ENCODE data around the gene NOTCH1.
A peak's percentile ranks its signal among the peaks of the same experiment; 100 is the strongest.

The NOTCH1 gene

GRCh38 chr9:136545965-136546696 is at the start of gene NOTCH1:
Gene NOTCH1 (minus strand): TSS chr9:136546048. CDS start chr9:136545786, 262 bp downstream.
- Mint-ChIP-seq H3K27ac (peak within 1 kb of the TSS; percentile 76), H3K4me3 (peak within 1 kb of the TSS; percentile 93), H3K27me3 (no peaks in the 10 kb centered on the region), H3K4me1 (peaks cover 13% of the 10 kb centered on the region), H3K9me3 (no peaks in the 10 kb centered on the region), H3K36me3 (peaks cover 2% of the 10 kb centered on the region)
- peak; percentile 83 to 87 for DNase-seq (ENCODE audit: low spot score in 2 of 2)
- peak; percentile 74 for ATAC-seq (ENCODE audit: low read depth)

GRCh38 chr9:136594492-136594891 is 48.6 kb upstream of the NOTCH1 start:
- DNase-seq (ENCODE audit: low spot score in 2 of 2) (no peak), ATAC-seq (ENCODE audit: low read depth) (no peak)
- Mint-ChIP-seq H3K4me3 (no peak overlapping the region), H3K27ac (no peak overlapping the region), H3K9me3 (no peaks in the 10 kb centered on the region), H3K36me3 (no peaks in the 10 kb centered on the region), H3K4me1 (no peaks in the 10 kb centered on the region), H3K27me3 (peaks cover 15% of the 10 kb centered on the region)

GRCh38 chr9:136593581-136593980 is 47.7 kb upstream of the NOTCH1 start:
- Mint-ChIP-seq H3K27me3 (peaks cover 16% of the 10 kb centered on the region), H3K27ac (no peak overlapping the region), H3K4me3 (no peak overlapping the region), H3K9me3 (no peaks in the 10 kb centered on the region), H3K36me3 (no peaks in the 10 kb centered on the region), H3K4me1 (peaks cover 6% of the 10 kb centered on the region)
- ATAC-seq (ENCODE audit: low read depth) = no peak
- DNase-seq (ENCODE audit: low spot score in 2 of 2) = no peak

GRCh38 chr9:136592666-136593065 is 46.8 kb upstream of the NOTCH1 start:
- H3K4me1 Mint-ChIP-seq = peaks cover 9% of the 10 kb centered on the region
- ATAC-seq (ENCODE audit: low read depth) (no peak), DNase-seq (ENCODE audit: low spot score in 2 of 2) (no peak)
- H3K27ac Mint-ChIP-seq = no peak overlapping the region
- no peaks in the 10 kb centered on the region for H3K9me3 Mint-ChIP-seq
- peaks cover 15% of the 10 kb centered on the region for H3K27me3 Mint-ChIP-seq
- H3K4me3 Mint-ChIP-seq = no peak overlapping the region
- no peaks in the 10 kb centered on the region for H3K36me3 Mint-ChIP-seq

DNA sequence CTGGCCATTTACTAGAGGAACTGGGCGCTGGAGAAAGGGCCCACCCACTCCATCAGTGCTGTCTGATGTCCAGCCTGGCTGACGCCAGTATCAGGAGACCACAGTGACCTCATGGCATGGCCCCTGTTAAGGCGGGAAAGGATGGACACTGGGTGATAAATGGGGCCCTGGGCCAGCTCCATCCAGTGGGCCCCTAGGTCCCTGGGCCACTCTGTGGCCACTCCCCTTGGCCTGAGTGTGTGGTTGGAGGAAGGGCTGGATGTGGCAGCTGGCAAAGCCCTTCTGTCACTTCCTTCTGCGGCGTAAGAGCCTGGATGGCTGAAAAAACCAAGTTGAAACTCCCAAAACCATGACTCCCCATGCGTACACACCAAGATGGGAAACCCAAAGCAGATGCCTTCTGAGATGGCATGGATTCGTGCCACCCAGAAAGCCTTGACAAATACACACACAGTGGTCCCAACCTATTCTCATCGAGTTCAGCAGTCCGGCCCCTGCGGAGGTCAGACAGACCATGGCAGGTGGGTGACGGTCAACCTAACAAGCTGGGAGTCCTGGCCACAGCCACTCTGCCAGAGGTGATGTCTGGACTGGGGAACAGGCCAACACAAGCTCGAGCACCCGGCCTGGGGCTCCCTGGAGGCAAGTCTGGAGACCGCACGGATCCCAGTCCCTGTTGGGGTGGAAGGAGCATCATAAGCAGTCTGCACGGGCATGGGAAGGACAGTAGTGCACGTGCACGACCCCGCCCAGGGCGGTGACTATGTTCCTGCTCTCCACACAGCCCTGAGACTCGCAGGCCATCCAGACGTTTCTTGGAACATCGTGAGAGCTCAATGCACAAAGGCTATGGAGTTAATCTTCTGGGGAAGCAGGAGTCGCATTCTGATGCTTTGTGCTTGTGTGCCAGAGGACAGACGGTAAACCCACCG is 45.2 kb upstream of the NOTCH1 start:
- peaks cover 13% of the 10 kb centered on the region for H3K4me1 Mint-ChIP-seq
- H3K36me3 Mint-ChIP-seq = no peaks in the 10 kb centered on the region
- no peak overlapping the region for H3K27ac Mint-ChIP-seq
- ATAC-seq (ENCODE audit: low read depth) (no peak), DNase-seq (ENCODE audit: low spot score in 2 of 2) (no peak)
- no peaks in the 10 kb centered on the region for H3K9me3 Mint-ChIP-seq
- H3K4me3 Mint-ChIP-seq = no peak overlapping the region
- H3K27me3 Mint-ChIP-seq = peaks cover 20% of the 10 kb centered on the region

- H3K4me1 Mint-ChIP-seq = peaks cover 13% of the 10 kb centered on the region
- no peaks in the 10 kb centered on the region for H3K36me3 Mint-ChIP-seq
- ATAC-seq (ENCODE audit: low read depth) (no peak), DNase-seq (ENCODE audit: low spot score in 2 of 2) (no peak)
- H3K9me3 Mint-ChIP-seq = no peaks in the 10 kb centered on the region
- peaks cover 18% of the 10 kb centered on the region for H3K27me3 Mint-ChIP-seq
- H3K4me3 Mint-ChIP-seq = no peak overlapping the region
- H3K27ac Mint-ChIP-seq = no peak overlapping the region
These were observed 44.2 kb upstream of the NOTCH1 start for GRCh38 chr9:136589766-136590763.

DNA sequence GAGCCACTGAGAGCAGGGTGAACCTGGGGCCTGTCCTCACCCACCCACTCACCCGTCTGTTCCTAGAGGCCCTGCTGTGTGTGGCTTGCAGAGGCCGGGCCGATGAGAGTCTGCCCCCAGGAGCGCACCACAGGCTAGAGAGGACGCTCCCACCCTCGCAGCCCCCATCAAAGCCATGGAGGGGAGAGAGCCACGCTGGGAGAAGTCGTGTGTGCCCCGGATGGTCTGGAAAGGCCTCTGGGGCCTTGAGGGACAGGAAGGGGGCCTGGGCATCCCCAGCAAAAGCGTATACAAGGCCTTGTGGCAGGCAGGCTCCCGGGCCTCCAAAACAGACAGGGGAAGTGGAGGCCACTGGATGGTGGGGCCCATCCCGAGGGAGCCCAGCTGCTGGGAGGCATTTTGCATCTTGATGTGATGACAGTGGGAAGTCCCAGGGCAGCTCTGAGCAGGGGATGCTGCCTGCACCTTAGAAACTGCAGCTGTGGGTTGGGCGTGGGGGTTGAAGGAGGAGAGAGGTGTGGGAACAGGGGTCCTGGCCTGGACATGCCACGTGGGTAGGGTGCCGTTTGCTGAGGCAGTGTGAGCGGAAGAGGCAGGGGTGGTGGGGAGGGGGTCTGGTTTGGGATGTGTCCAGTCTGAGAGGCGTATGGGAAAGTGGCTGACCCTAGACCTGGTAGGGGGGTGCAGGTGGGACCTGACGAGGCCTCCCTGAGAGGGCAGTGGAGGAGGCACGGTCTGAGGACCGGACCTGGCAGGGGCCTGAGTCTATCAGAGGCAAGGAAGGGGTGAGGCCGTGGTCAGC is 43.0 kb upstream of the NOTCH1 start:
- Mint-ChIP-seq H3K4me3 (no peak overlapping the region), H3K4me1 (peaks cover 13% of the 10 kb centered on the region), H3K27ac (no peak overlapping the region), H3K27me3 (peaks cover 14% of the 10 kb centered on the region), H3K36me3 (no peaks in the 10 kb centered on the region), H3K9me3 (no peaks in the 10 kb centered on the region)
- DNase-seq (ENCODE audit: low spot score in 2 of 2) = no peak
- ATAC-seq (ENCODE audit: low read depth) = peak; percentile 24

- DNase-seq (ENCODE audit: low spot score in 2 of 2) (no peak), ATAC-seq (ENCODE audit: low read depth) (no peak)
- H3K27ac Mint-ChIP-seq = no peak overlapping the region
These were observed 42.3 kb upstream of the NOTCH1 start for GRCh38 chr9:136587944-136588662.

DNA sequence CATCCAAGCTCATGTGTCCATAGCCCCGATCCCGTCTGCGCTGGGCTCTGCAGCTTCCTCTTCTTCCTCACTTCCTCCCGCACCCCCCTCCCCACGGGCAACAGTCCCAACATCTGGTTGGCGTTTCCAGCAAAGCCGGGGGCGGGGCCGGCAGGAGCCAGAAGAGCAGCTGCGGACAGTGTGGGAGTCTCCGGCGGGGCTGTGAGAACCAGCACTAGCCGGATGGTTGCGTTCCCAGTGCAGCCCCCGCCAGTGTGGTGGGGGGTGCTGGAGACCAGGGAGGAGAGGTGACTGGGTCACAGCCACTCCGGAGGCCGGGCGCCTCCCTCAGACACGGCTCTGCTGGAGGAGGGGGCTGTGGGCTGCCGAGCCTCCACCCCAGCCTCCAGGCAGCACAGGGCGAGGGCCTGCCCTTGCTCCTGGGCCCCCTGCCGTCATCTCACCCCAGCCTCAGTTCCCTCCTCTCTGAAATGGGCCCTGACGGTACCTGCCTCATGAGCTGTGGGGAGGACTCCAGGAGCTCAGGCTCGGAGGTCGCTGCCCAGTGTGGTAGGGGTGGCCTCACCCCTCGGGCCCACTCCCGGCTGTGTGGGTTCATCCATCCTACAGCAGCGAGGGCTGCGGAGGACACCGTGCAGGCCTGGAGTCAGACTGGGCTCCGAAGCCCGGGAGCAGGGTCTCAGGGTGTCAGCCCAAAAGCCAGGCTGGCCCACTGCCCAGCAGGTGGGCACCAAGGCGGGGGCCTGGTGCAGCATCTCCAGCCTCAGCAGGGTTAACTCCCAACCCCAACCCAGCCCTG is 41.5 kb upstream of the NOTCH1 start:
- Mint-ChIP-seq H3K9me3 (no peaks in the 10 kb centered on the region), H3K27ac (no peak overlapping the region), H3K36me3 (no peaks in the 10 kb centered on the region), H3K4me1 (peaks cover 13% of the 10 kb centered on the region), H3K27me3 (peaks cover 14% of the 10 kb centered on the region), H3K4me3 (no peak overlapping the region)
- no peak for ATAC-seq (ENCODE audit: low read depth)
- DNase-seq (ENCODE audit: low spot score in 2 of 2) = no peak

More at GRCh38 chr9:136587944-136588662, 42.3 kb upstream of the NOTCH1 start:
- H3K27me3 Mint-ChIP-seq = peaks cover 14% of the 10 kb centered on the region
- no peaks in the 10 kb centered on the region for H3K36me3 Mint-ChIP-seq
- H3K9me3 Mint-ChIP-seq = no peaks in the 10 kb centered on the region
- peaks cover 13% of the 10 kb centered on the region for H3K4me1 Mint-ChIP-seq
- H3K4me3 Mint-ChIP-seq = no peak overlapping the region

DNA sequence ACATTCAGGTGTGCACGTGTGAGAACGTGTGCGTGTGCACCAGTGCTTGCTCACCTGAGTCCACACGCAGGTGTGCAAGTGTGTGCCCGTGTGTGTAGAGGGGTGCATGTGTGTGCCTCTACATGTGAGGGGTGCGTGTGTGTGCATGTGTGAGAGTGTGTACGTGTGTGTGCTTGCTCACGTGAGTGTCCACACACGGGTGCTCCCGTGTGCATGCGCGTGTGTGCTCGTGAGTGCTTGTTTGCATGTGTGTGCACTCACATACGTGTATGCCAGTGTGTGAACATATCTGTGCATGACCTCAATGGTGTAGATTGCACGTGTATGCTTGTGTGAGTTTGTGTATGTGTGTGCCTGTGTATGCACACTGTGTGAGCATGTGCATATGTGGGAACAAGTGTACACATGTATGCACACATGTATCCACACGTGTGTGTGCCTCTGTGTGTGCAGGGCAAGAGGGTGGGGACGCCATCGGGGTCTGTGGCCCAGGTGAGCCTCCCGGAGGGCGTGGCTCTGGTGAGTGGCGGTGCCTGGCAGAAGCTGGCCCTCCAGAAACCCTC is 40.6 kb upstream of the NOTCH1 start:
- peaks cover 14% of the 10 kb centered on the region for H3K27me3 Mint-ChIP-seq
- ATAC-seq (ENCODE audit: low read depth) = no peak
- no peak overlapping the region for H3K27ac Mint-ChIP-seq
- no peaks in the 10 kb centered on the region for H3K36me3 Mint-ChIP-seq
- no peak overlapping the region for H3K4me3 Mint-ChIP-seq
- H3K4me1 Mint-ChIP-seq = peaks cover 13% of the 10 kb centered on the region
- no peaks in the 10 kb centered on the region for H3K9me3 Mint-ChIP-seq
- no peak for DNase-seq (ENCODE audit: low spot score in 2 of 2)

DNA sequence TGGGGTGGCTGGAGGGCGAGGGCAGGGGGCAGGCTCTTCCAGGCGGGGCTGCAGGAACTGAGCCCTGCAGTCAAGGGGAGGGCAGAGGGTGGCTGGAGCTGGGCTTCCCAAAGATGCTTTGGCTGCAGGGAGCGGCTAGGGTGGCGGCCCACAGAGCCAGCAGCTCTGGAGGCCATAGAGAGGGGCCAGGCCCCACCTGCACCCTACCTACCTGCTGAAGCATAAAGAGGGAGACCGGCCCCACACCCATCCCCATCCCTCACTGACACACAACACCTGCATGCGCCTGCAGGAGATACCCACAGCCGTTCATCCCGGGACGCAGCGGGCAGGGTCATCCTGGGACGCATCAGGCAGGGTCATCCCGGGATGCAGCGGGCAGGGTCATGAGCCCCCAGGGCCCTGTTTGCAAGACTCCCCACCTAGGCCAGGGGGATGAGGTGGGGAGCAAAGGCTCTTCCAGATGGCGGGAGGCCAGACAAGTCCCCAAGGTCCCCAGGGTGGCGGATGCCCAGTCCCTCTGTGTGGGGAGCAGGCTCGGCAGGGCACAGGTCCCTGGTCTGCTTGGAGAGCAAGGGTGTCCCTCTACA is 39.8 kb upstream of the NOTCH1 start:
- H3K9me3 Mint-ChIP-seq = no peaks in the 10 kb centered on the region
- ATAC-seq (ENCODE audit: low read depth) (no peak), DNase-seq (ENCODE audit: low spot score in 2 of 2) (no peak)
- no peak overlapping the region for H3K4me3 Mint-ChIP-seq
- no peak overlapping the region for H3K27ac Mint-ChIP-seq
- H3K27me3 Mint-ChIP-seq = peaks cover 14% of the 10 kb centered on the region
- H3K4me1 Mint-ChIP-seq = peaks cover 13% of the 10 kb centered on the region
- no peaks in the 10 kb centered on the region for H3K36me3 Mint-ChIP-seq

Data from memory B cell (primary cell).